ENCODE results near the gene IL1F10. TPM values are rescaled to one million over a fixed set of nuclear protein-coding genes. Genes with fewer than 3 reads are reported as not detected.

Gene IL1F10
- total RNA-seq, 3 donors from 2014 or later = not detected

GRCh38 chr2:113053666-113054065, 14.1 kb upstream of the IL1F10 start:
- Histone ChIP-seq H3K4me3 (no peak overlapping the region), H3K36me3 (ENCODE audit: low read depth) (no peaks in the 10 kb centered on the region), H3K4me1 (ENCODE audit: low read depth) (peaks cover 4% of the 10 kb centered on the region), H3K9me3 (no peaks in the 10 kb centered on the region)
- TF ChIP-seq CTCF (IDR thresholded peaks at IDR 0.05) = no peak
- no peak for ATAC-seq
- intact Hi-C loops (cut with DNase I, micrococcal nuclease) = no loop called here
- DNase-seq = no peak

GRCh38 chr2:113054066-113054465, 13.7 kb upstream of the IL1F10 start:
- no peak for TF ChIP-seq CTCF (IDR thresholded peaks at IDR 0.05)

GRCh38 chr2:113056521-113056920, 11.2 kb upstream of the IL1F10 start:
- Histone ChIP-seq H3K4me1 (ENCODE audit: low read depth) (peaks cover 4% of the 10 kb centered on the region), H3K4me3 (no peak overlapping the region), H3K36me3 (ENCODE audit: low read depth) (no peaks in the 10 kb centered on the region), H3K9me3 (no peaks in the 10 kb centered on the region)
- ATAC-seq (no peak), DNase-seq (no peak)
- intact Hi-C loops (cut with DNase I, micrococcal nuclease) = no loop called here
- no peak for TF ChIP-seq CTCF (IDR thresholded peaks at IDR 0.05)

More at GRCh38 chr2:113054066-113054465, 13.7 kb upstream of the IL1F10 start:
- Histone ChIP-seq H3K36me3 (ENCODE audit: low read depth) (no peaks in the 10 kb centered on the region), H3K4me3 (no peak overlapping the region), H3K4me1 (ENCODE audit: low read depth) (peaks cover 4% of the 10 kb centered on the region), H3K9me3 (no peaks in the 10 kb centered on the region)
- no peak for DNase-seq
- intact Hi-C loops (cut with DNase I, micrococcal nuclease) = no loop called here
- ATAC-seq = no peak

- ATAC-seq (no peak), DNase-seq (no peak)
Observed at GRCh38 chr2:113057117-113057516, 10.7 kb upstream of the IL1F10 start.

GRCh38 chr2:113058411-113058994, 9.3 kb upstream of the IL1F10 start:
- intact Hi-C loops (cut with DNase I, micrococcal nuclease) = no loop called here
- no peak for ATAC-seq
- Histone ChIP-seq H3K4me3 (no peak overlapping the region), H3K4me1 (ENCODE audit: low read depth) (peaks cover 4% of the 10 kb centered on the region), H3K36me3 (ENCODE audit: low read depth) (no peaks in the 10 kb centered on the region), H3K9me3 (no peaks in the 10 kb centered on the region)
- no peak for DNase-seq
- no peak for TF ChIP-seq CTCF (IDR thresholded peaks at IDR 0.05)

More at GRCh38 chr2:113057117-113057516, 10.7 kb upstream of the IL1F10 start:
- Histone ChIP-seq H3K9me3 (no peaks in the 10 kb centered on the region), H3K4me1 (ENCODE audit: low read depth) (peaks cover 4% of the 10 kb centered on the region), H3K4me3 (no peak overlapping the region), H3K36me3 (ENCODE audit: low read depth) (no peaks in the 10 kb centered on the region)
- TF ChIP-seq CTCF (IDR thresholded peaks at IDR 0.05) = no peak
- intact Hi-C loops (cut with DNase I, micrococcal nuclease) = no loop called here

Data from mucosa of descending colon (tissue), 3 donors.